GM13977 (cell line): ENCODE data around the gene PLEKHH3.

Experiments
- DNase-seq: peaks from one replicate; pipeline ENCODE4 v3.0.0; 2012; ENCODE audit warnings: low spot score
- CTCF ChIP-seq: IDR thresholded peaks from 2 replicates; pipeline ENCODE4 v1.5.1; 2012; ENCODE audit warnings: mild to moderate bottlenecking, control low read depth; ENCODE audit not compliant: insufficient read depth; ENCODE audit errors: extremely low read depth, missing control alignments
- in situ Hi-C: fragments of 300-500 bp; cut with MboI; formaldehyde crosslinking; loops from one replicate; pipeline ENCODE4 v1.12.0; 2022; ENCODE audit warnings: low sequenced_read_pairs, low pct_unique_long_range_greater_than_20kb, mixed read lengths, inconsistent platforms; ENCODE audit not compliant: unreplicated experiment

PLEKHH3 gene

GRCh38 chr17:42677921-42678781 is 1.4 kb upstream of the PLEKHH3 start:
- peak; percentile 94 for DNase-seq
- no peak for TF ChIP-seq CTCF
- in situ Hi-C loops: no loop called here

- DNase-seq: peak; percentile 100
- no peak for TF ChIP-seq CTCF
- in situ Hi-C loops: no loop called here
Measured at GRCh38 chr17:42677012-42677857, 441 bp upstream of the PLEKHH3 start.

GRCh38 chr17:42675965-42676423 is 800 bp downstream of the PLEKHH3 start:
- no peak for TF ChIP-seq CTCF
- in situ Hi-C loops: no loop called here
- DNase-seq: no peak

- in situ Hi-C loops: no loop called here
- TF ChIP-seq CTCF: no peak
- no peak for DNase-seq
Measured at GRCh38 chr17:42675348-42675964, 1.3 kb downstream of the PLEKHH3 start.

GRCh38 chr17:42674755-42675347 is 1.9 kb downstream of the PLEKHH3 start:
- DNase-seq: no peak
- in situ Hi-C loops: no loop called here
- TF ChIP-seq CTCF: no peak
